ENCODE measurements around the gene CDIP1.
"Not testable (repeated sequence)": the region's sequence is repeated elsewhere in the genome, so short reads cannot be mapped to it uniquely, and the experiment has no call there.

CDIP1 gene

GRCh38 chr16:4538350-4539235 is at the start of gene CDIP1:
Gene CDIP1, minus strand, starts transcription at chr16:4538773. Its CDS starts 24,643 bp downstream, at chr16:4514130.
- in situ Hi-C loops (cut with MboI; ENCODE audit: low sequenced_read_pairs): no loop called here

GRCh38 chr16:4586291-4586690 is 47.7 kb upstream of the CDIP1 start:
- in situ Hi-C loops (cut with MboI; ENCODE audit: low sequenced_read_pairs): no loop called here

GRCh38 chr16:4583906-4584305 is 45.3 kb upstream of the CDIP1 start:
- in situ Hi-C loops (cut with MboI; ENCODE audit: low sequenced_read_pairs): no loop called here

- in situ Hi-C loops (cut with MboI; ENCODE audit: low sequenced_read_pairs): no loop called here
These were observed 41.7 kb upstream of the CDIP1 start for GRCh38 chr16:4580250-4580649.

- in situ Hi-C loops (cut with MboI; ENCODE audit: low sequenced_read_pairs): no loop called here
These were observed 40.5 kb upstream of the CDIP1 start for GRCh38 chr16:4578961-4579530.

GRCh38 chr16:4576008-4576407 is 37.4 kb upstream of the CDIP1 start:
- in situ Hi-C loops (cut with MboI; ENCODE audit: low sequenced_read_pairs): no loop called here

GRCh38 chr16:4574919-4575705 is 36.5 kb upstream of the CDIP1 start:
- in situ Hi-C loops (cut with MboI; ENCODE audit: low sequenced_read_pairs): no loop called here

- in situ Hi-C loops (cut with MboI; ENCODE audit: low sequenced_read_pairs): not testable (repeated sequence)
These were observed 35.4 kb upstream of the CDIP1 start for GRCh38 chr16:4573926-4574325.

- in situ Hi-C loops (cut with MboI; ENCODE audit: low sequenced_read_pairs): no loop called here
These were observed 34.1 kb upstream of the CDIP1 start for GRCh38 chr16:4572715-4573114.

GRCh38 chr16:4570688-4571321 is 32.2 kb upstream of the CDIP1 start:
- in situ Hi-C loops (cut with MboI; ENCODE audit: low sequenced_read_pairs): no loop called here

- in situ Hi-C loops (cut with MboI; ENCODE audit: low sequenced_read_pairs): no loop called here
These were observed 31.5 kb upstream of the CDIP1 start for GRCh38 chr16:4570086-4570485.

- in situ Hi-C loops (cut with MboI; ENCODE audit: low sequenced_read_pairs): no loop called here
These were observed 27.6 kb upstream of the CDIP1 start for GRCh38 chr16:4566144-4566543.

- in situ Hi-C loops (cut with MboI; ENCODE audit: low sequenced_read_pairs): no loop called here
These were observed 26.2 kb upstream of the CDIP1 start for GRCh38 chr16:4564661-4565267.

- in situ Hi-C loops (cut with MboI; ENCODE audit: low sequenced_read_pairs): no loop called here
These were observed 23.0 kb upstream of the CDIP1 start for GRCh38 chr16:4561596-4561995.

GRCh38 chr16:4557973-4558372 is 19.4 kb upstream of the CDIP1 start:
- in situ Hi-C loops (cut with MboI; ENCODE audit: low sequenced_read_pairs): no loop called here

GRCh38 chr16:4556580-4556979 is 18.0 kb upstream of the CDIP1 start:
- in situ Hi-C loops (cut with MboI; ENCODE audit: low sequenced_read_pairs): no loop called here

GRCh38 chr16:4556112-4556511 is 17.5 kb upstream of the CDIP1 start, which contains the start of gene C16orf96:
Gene C16orf96, plus strand, starts transcription at chr16:4556340. Its CDS starts 150 bp downstream, at chr16:4556490.
- in situ Hi-C loops (cut with MboI; ENCODE audit: low sequenced_read_pairs): no loop called here

- in situ Hi-C loops (cut with MboI; ENCODE audit: low sequenced_read_pairs): no loop called here
These were observed 14.0 kb upstream of the CDIP1 start for GRCh38 chr16:4552541-4552940.

- in situ Hi-C loops (cut with MboI; ENCODE audit: low sequenced_read_pairs): no loop called here
These were observed 12.0 kb upstream of the CDIP1 start for GRCh38 chr16:4550591-4550990.

GRCh38 chr16:4548124-4548523 is 9.6 kb upstream of the CDIP1 start:
- in situ Hi-C loops (cut with MboI; ENCODE audit: low sequenced_read_pairs): no loop called here

- in situ Hi-C loops (cut with MboI; ENCODE audit: low sequenced_read_pairs): no loop called here
These were observed 5.9 kb upstream of the CDIP1 start for GRCh38 chr16:4544473-4544872.

Data from hTERT RPE-1 (cell line).